Superior temporal gyrus (tissue), 1 donor: Measurements from ENCODE around the gene TRAF6.

ENCODE experiments used
- DNase-seq: peaks from one replicate; pipeline ENCODE4 v3.0.0-alpha.2; 2016; ENCODE audit errors: extremely low spot score

TRAF6 gene

GRCh38 chr11:36458129-36458915 lies 51.8 kb downstream of the TRAF6 start:
- DNase-seq = no peak

GRCh38 chr11:36456156-36456555 lies 53.9 kb downstream of the TRAF6 start:
- DNase-seq = no peak

- DNase-seq = no peak
Measured at GRCh38 chr11:36455658-36456111, 54.4 kb downstream of the TRAF6 start.

DNA sequence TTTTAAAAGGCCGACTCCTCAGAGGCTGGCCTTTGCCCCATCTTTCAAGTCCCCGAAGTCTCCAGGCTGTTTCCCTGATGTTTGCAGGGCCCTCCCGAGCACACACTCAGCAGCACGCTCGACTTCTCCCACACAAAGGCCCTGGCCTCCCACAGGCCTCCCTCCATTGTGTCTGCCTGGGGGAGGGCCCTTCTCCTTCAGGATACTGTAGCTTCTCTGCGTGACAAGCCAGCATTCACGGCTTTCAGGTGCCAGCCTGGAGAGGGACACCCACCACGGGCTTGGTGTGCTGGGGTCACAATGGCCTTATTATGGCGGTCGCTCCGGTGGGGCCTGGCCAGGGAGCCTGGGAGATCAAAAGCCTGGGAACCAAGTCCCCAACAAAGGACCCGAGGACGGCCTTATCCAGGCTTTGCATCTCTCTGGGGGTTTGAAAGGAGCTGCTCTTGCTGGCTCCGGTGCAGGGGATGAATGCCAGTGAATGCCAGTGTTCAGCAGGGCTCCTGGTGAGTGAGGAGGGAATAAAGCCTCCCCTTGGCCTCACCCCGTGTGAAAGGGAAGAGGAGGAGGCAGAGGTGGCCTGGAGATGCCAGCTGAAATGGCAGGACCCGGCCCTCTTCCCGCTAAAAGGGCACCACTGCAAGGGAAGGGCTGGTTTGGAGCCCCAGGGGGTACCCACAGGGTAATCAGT lies 55.0 kb downstream of the TRAF6 start:
- no peak for DNase-seq

DNA sequence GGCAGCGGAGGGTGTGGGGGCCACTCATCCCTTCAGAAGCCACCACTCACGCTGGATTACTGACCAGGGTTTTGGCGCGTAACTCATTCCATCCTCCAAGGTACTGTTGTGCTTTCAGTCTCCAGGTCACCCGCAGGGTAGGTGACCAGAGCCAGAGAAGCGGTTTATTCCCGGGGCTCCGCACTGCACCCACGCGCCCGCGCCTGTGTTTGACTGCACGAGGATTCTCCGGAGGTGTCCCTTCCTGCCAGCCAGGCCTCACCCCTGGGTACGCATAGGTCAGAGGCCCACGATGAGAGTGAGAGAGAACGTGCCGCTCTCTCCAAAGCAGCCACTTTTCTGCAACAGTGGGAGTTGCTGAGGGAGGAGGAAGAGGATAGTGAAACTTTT lies 55.5 kb downstream of the TRAF6 start:
- DNase-seq = no peak

DNA sequence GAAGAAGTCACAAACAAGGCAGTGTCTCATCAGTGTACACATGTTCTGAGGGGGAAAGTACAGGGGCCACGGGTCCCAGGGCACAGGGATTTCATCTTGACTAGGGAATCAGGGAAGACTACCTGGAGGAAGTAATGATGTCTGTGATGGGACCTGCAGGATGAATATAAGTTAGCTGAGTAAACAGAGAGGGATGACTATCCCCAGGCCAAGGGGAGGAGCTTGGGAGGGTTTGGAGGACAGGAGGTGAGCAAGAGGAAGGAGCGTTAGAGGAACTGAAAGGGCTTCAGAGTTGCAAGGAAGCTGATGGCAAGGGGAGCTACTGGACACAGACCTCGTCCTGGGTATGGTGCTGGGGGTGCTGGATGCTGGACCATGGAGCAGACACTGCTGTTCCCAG lies 56.4 kb downstream of the TRAF6 start:
- no peak for DNase-seq

DNA sequence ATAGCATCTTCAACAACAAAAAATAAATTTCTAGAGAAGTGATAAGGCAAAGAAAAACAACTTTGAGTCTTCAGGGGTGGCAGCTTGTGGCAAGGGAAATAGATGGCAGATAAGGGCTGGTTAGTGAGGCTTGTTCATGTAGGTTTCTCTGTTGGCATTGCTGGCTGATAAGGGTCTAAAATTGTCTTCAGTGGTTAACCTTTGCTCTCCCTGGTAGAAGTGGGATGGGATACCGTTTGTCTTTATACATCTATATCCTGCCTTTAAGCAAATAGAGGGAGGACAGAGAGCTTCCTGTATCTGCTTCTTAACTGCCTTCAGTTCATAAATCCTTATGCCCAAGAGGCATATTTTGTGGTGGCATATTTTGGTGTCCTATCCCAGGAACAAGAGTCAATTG lies 57.1 kb downstream of the TRAF6 start:
- no peak for DNase-seq

DNA sequence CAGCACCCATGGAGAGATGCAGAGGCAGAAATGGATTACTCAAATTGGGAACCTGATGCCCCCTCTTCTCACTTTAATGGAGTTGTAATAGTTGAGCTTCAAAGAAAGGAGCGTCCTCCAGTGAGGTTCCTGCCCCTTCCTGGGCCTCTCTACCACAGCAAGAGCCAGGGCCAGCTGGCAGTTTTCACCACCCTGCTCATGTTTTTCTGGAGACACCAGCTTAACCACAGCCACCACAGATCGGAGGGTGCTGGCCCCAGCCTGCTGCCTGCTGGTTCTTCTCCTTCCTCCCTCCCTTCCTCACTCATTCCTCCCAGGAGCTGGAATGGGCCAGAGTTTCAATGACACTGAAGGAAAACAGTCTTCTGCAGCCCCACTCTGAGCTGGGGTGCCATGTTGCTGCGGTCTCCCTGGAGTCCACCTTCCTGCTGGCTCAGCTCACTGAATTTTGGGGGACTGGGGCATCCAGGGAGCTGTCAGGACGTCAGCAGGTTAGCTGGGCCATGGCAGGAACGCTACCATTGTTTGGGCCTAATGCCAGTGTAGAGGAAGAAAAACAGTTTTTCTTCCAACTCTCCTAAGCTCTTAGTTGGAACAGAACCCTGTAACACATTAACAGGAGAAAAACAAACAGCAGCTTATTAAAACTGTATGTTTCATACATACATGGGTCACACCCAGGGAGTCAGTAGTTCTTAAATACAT lies 57.7 kb downstream of the TRAF6 start:
- no peak for DNase-seq

- DNase-seq = no peak
Measured at GRCh38 chr11:36451681-36452080, 58.4 kb downstream of the TRAF6 start.

GRCh38 chr11:36451045-36451444 lies 59.0 kb downstream of the TRAF6 start:
- no peak for DNase-seq

DNA sequence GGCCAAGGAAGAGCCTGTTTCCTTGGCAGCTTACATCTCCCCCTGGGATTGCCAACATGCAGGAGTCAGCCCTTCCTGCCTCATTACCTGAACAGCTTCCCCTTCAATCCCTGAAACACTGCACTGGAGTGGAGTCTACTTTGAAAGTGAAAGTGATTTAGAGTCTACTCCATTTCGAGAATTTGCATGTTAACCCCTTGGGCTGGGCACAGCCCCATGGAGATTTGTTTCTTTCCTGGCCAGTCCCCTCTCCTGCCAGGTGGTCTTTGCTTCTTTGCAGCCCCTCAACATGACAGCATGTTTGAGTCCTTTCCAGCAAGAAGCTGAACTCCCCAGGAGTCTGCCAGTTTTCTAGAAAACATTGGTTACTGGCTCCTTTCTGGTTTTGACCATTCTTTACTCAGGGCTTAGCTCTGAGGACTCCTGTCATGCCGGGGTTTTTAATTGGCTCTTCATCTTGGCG lies 59.9 kb downstream of the TRAF6 start:
- DNase-seq = no peak

DNA sequence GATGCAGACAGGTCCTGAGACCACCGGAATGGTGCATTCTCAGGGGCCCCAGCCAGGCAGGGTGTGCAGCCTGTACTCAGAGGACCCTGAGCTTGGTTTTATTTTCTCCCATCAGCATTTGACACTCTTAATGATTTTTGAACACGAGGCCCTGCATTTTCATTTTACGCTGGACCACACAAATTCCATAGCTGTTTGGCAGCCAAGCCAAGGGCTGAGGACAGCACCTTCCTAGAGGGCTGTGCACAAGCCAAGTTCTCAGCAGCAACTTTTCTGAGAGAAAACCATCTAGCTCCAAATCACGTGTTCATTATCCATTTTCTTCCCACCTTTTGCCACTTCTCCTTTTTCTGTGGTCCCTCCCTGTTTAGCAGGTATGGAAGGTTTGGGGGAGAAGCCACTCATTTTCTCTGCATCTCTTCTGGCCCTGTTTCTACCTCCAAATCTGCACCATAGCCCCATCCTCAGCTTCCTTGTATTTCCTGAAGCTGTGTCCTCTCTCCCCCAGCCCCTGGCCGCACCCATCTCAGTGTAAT lies 60.4 kb downstream of the TRAF6 start:
- no peak for DNase-seq

GRCh38 chr11:36447947-36448346 lies 62.1 kb downstream of the TRAF6 start:
- no peak for DNase-seq

DNA sequence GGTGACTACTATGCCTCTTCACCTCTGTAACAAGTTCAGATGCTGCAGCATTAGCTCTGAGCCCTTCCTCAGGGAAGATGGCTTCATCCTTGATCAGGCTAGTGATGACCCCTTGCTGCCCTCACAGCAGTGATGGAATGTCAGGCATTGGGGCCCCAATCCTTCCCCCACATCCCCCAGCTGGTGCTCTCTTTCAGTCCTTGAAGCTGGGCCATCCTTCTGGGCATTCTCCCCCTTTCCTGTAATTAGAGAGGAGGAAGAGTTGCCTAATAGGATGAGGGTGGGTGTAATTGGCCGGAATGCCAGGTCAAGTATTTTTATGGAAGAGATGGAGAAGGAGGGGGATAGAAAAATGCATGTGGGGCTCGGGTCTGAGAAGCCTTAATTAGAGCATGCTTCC lies 62.6 kb downstream of the TRAF6 start:
- DNase-seq = no peak

DNA sequence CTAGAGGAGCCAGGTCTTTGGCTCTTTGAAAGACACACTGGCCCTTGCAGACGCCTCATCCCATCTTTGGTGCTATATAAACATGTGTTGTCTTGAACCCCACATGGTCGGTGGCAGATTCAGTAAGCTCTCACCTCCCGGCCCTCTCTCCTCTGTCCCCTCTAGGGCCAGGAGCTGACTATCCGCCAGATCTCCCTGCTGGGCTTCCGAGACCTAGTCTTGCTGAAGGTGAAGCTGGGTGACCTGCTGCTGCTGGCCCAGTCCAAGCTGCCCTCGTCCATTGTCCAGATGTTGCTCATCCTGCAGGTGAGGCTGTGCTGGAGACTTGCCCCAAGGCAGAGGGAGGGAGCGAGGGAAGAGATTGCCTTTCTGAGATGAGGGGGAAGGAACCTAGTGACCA lies 63.9 kb downstream of the TRAF6 start:
- no peak for DNase-seq

DNA sequence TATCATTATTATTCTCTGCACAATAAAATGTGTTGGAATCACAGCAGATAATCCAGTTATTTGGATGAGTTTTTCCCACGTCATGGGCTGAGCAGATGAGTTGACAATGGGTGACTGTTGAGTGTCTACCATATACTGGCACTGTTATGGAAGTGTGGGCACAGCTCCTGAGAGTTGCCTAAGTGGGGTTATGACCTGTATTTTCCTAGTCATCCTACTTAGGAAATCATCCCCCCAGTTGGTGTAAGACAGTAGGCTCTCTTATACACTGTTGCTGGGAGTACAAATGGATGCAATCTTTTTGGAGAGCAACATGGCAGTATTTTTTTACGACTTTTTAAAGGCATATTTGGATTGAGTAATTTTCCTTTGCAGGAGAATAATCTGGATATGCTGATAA lies 66.4 kb downstream of the TRAF6 start:
- DNase-seq = no peak

DNA sequence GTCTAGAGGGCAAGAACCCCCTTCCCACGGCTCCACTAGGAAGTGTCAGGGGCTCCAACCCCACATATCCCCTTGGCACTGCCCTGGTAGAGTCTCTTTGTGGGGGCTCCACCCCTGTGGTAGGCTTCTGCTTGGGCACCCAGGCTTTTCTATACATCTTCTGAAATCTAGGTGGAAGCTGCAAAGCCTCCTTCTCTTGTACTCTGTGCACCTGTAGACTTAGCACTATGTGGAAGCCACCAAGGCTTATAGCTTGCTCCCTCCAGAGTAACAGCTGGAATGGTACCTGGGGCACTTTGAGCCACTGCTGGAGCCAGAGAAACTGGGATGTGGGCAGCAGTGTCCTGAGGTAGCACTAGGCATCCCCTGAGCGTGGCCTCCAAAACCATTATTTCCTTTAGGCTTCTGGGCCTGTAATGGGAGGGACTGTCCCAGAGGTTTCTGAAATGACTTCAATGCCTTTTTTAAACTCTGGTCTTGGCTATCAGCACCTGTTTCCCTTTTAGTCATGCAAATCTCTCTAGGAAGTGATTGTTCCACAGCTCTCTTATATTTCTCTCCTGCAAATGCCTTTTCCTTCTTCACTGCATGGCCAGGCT lies 68.4 kb downstream of the TRAF6 start:
- DNase-seq = no peak

DNA sequence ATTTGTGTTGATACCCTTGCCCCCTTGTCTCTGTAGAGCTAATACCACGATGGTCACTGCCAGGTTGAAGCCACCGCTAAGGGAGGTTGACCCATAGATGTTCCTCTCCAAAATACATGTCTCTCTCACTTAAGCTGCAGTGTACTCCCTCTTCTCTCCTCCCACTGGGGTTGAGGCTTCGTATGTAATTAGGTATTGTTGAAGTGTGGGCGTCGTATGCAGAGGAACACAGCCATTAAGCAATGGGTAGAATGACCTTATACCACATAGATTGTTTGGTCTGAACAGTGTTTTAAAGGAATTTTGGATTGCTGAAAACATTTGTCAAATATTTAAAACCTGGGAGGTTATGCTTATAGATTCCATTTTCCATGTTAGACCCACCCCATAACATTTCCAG lies 71.9 kb downstream of the TRAF6 start:
- DNase-seq = no peak

GRCh38 chr11:36437413-36437812 lies 72.7 kb downstream of the TRAF6 start:
- no peak for DNase-seq
